Gastrocnemius medialis (tissue), 4 donors: ENCODE results near the gene ANTXR1. TPM values are rescaled to one million over a fixed set of nuclear protein-coding genes. Genes with fewer than 3 reads are reported as not detected.

Experiments
- ATAC-seq, 2 donors: fragments of 150-250 bp; one replicate each; pipeline ENCODE4 v1.9.1; 2016
- DNase-seq, 2 donors: peaks; one replicate each; pipeline ENCODE4 v3.0.0-alpha.2; 2019
- H3K27ac ChIP-seq, 4 donors: fragments of 200-600 bp; sonication (generic); 1 replicate in 1 of 4; 2 replicates in 3 of 4; pipeline ENCODE4 v1.5.1; 2016 to 2018; ENCODE audit warnings: mild to moderate bottlenecking in 2 of 4, moderate library complexity in 1 of 4
- H3K27me3 ChIP-seq, 3 donors: fragments of 200-600 bp; sonication (generic) in 2 of 3; 1 replicate in 1 of 3; 2 replicates in 2 of 3; pipeline versions ENCODE4 v1.5.1 to v1.6.0; 2016 to 2019; ENCODE audit warnings: mild to moderate bottlenecking in 1 of 3, moderate library complexity in 1 of 3
- H3K36me3 ChIP-seq, 2 donors: fragments of 200-600 bp; sonication (generic) in 1 of 2; one replicate each; pipeline ENCODE4 v1.5.1; 2017 to 2018
- H3K4me1 ChIP-seq, 2 donors: fragments of 200-600 bp; sonication (generic) in 1 of 2; one replicate each; pipeline ENCODE4 v1.5.1; 2016 to 2017; ENCODE audit warnings: mild to moderate bottlenecking in 2 of 2
- H3K4me3 ChIP-seq, 4 donors: fragments of 200-600 bp; sonication (generic) in 3 of 4; 1 replicate in 1 of 4; 2 replicates in 3 of 4; pipeline ENCODE4 v1.5.1; 2016 to 2019; ENCODE audit warnings: mild to moderate bottlenecking in 2 of 4
- H3K9me3 ChIP-seq, 3 donors: fragments of 200-600 bp; sonication (generic) in 2 of 3; 1 replicate in 1 of 3; 2 replicates in 2 of 3; pipeline ENCODE4 v1.5.1; 2016 to 2019
- POLR2A ChIP-seq, 2 donors: fragments of 450-650 bp; IDR thresholded peaks; one replicate each; pipeline ENCODE4 v1.6.1; 2017; ENCODE audit warnings: antibody characterized with exemption in 2 of 2, mild to moderate bottlenecking in 2 of 2, moderate library complexity in 2 of 2
- in situ Hi-C, 4 donors: fragments of 200-750 bp; cut with MboI; loops; one replicate each; pipeline versions ENCODE4 v1.15.0 to v1.8.0; 2017; ENCODE audit warnings: low sequenced_read_pairs in 4 of 4
- intact Hi-C: fragments of 100-400 bp; cut with DNase I; formaldehyde crosslinking; loops from one replicate; pipeline ENCODE4 v1.15.1; 2023; ENCODE audit warnings: low total_unique reads
- total RNA-seq, 4 donors: library from RNA; depleted of rRNA; stranded (reverse); fragments of >200 nt; gene quantifications; one replicate each; pipeline versions ENCODE4 v1.1.0 to v1.2.3, GENCODE V29; 2016
- TF ChIP-seq, protein P1 (sequence below), 5 experiments: fragments of 450-650 bp in 3 of 5; fragments of 200-600 bp in 2 of 5; sonication (generic) in 2 of 5; IDR thresholded peaks in 4 of 5; conservative IDR thresholded peaks in 1 of 5; 1 replicate in 4 of 5; 2 replicates in 1 of 5; pipeline ENCODE4 v1.5.1; 2016 to 2019; ENCODE audit warnings: antibody characterized with exemption in 5 of 5, mild to moderate bottlenecking in 3 of 5, moderate library complexity in 3 of 5

The ANTXR1 gene
- total RNA-seq, 4 donors from 2014 or later: 8.0 to 13.6 (median 9.7) TPM

DNA sequence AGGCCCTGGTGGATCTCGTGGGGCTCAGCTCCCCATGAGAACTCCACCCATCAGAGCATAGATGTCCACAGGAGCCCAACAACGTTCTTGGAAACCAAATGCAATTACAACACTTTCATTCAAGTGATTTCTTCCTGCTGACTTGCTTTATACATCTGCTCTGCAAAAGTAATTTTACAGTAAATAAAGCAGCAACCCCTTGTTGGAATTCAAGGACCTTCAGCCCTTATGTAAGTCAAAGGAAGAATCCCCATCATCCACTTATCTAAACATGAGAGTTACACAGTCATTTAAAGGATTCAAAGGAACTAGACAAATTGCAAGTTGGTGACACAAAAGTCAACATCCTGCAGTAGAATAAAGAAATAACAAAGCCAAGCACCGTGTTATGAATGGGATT lies 17.1 kb upstream of the ANTXR1 start:
- no peak overlapping the region for H3K27ac ChIP-seq
- in situ Hi-C loops: no loop called here
- H3K4me3 ChIP-seq: no peak overlapping the region
- no peak for TF ChIP-seq POLR2A (IDR thresholded peaks at IDR 0.05)
- TF ChIP-seq, protein P1, sequence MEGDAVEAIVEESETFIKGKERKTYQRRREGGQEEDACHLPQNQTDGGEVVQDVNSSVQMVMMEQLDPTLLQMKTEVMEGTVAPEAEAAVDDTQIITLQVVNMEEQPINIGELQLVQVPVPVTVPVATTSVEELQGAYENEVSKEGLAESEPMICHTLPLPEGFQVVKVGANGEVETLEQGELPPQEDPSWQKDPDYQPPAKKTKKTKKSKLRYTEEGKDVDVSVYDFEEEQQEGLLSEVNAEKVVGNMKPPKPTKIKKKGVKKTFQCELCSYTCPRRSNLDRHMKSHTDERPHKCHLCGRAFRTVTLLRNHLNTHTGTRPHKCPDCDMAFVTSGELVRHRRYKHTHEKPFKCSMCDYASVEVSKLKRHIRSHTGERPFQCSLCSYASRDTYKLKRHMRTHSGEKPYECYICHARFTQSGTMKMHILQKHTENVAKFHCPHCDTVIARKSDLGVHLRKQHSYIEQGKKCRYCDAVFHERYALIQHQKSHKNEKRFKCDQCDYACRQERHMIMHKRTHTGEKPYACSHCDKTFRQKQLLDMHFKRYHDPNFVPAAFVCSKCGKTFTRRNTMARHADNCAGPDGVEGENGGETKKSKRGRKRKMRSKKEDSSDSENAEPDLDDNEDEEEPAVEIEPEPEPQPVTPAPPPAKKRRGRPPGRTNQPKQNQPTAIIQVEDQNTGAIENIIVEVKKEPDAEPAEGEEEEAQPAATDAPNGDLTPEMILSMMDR (IDR thresholded peaks at IDR 0.05 in 4 of 5, conservative IDR thresholded peaks at IDR 0.05 in 1 of 5): no peak
- H3K4me1 ChIP-seq: no peaks in the 10 kb centered on the region
- intact Hi-C loops: no loop called here
- no peaks in the 10 kb centered on the region for H3K9me3 ChIP-seq
- H3K27me3 ChIP-seq: no peaks in the 10 kb centered on the region
- no peaks in the 10 kb centered on the region for H3K36me3 ChIP-seq
- ATAC-seq: no peak
- no peak for DNase-seq

DNA sequence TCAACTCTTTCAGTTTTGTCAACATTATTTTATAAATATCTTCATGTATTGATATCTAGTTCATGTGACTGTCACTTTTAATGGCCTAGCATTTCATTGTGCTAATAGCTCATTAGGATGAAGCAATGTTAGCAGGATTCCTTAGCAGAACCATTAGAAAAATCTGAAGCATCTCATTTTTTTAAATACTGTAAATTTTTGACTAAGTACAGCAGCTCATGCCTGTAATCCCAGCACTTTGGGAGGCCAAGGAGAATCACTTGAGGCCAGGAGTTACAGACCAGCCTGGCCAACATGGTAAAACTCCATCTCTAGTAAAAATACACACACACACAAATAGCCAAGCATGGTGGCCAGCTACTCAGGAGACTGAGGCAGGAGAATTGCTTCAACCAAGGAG lies 15.6 kb upstream of the ANTXR1 start:
- in situ Hi-C loops: no loop called here
- intact Hi-C loops: no loop called here
- TF ChIP-seq, protein P1 (IDR thresholded peaks at IDR 0.05 in 4 of 5, conservative IDR thresholded peaks at IDR 0.05 in 1 of 5): no peak
- TF ChIP-seq POLR2A (IDR thresholded peaks at IDR 0.05): no peak

DNA sequence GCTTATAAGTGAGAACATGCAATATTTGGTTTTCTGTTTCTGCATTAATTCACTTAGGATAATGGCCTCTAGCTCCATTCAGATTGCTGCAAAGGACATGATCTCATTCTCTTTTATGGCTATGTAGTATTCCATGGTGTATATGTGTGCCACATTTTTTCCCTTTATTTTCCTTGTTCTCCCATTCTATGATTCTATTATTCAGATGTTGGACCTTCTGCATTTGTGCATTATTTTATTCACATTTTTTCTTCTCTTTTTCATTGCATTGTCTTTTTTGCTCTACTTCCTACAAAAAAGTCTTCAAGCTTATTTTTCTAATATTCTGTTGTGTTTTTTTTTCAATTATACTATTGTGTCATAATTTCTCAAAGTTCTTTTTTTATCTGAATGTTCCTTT lies 11.1 kb upstream of the ANTXR1 start:
- intact Hi-C loops (no loop called here), in situ Hi-C loops (no loop called here)
- DNase-seq (no peak), ATAC-seq (no peak)
- Histone ChIP-seq H3K4me1 (no peaks in the 10 kb centered on the region), H3K4me3 (no peak overlapping the region), H3K27me3 (no peaks in the 10 kb centered on the region), H3K27ac (no peak overlapping the region), H3K36me3 (no peaks in the 10 kb centered on the region), H3K9me3 (no peaks in the 10 kb centered on the region)
- TF ChIP-seq, protein P1 (IDR thresholded peaks at IDR 0.05 in 4 of 5, conservative IDR thresholded peaks at IDR 0.05 in 1 of 5): no peak
- TF ChIP-seq POLR2A (IDR thresholded peaks at IDR 0.05): no peak

More for the DNA sequence above, 15.6 kb upstream of the ANTXR1 start:
- Histone ChIP-seq H3K4me1 (no peaks in the 10 kb centered on the region), H3K27me3 (no peaks in the 10 kb centered on the region), H3K4me3 (no peak overlapping the region), H3K36me3 (no peaks in the 10 kb centered on the region), H3K27ac (no peak overlapping the region), H3K9me3 (no peaks in the 10 kb centered on the region)
- DNase-seq (no peak), ATAC-seq (no peak)

DNA sequence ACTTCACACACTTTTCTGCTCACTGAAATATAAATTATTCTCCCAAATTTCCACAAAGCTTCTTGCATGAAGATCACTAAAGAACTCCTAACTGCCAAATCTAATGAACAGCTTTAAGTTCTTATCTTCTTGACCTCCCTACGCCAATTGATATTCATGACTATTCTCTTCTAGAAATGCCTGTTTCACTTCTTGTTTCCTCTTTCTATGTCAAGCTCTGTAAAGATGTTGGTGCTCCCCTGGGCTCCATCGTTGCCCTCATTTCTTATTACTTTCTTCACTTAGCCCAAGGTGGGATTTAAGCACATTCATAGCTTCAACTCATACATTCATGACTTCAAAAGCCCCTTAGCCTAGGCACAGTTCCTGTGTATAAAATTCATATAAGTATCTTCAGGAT lies 9.2 kb upstream of the ANTXR1 start:
- intact Hi-C loops (no loop called here), in situ Hi-C loops (no loop called here)
- Histone ChIP-seq H3K9me3 (no peaks in the 10 kb centered on the region), H3K4me3 (no peak overlapping the region), H3K27me3 (no peaks in the 10 kb centered on the region), H3K4me1 (no peaks in the 10 kb centered on the region), H3K36me3 (no peaks in the 10 kb centered on the region), H3K27ac (no peak overlapping the region)
- DNase-seq (no peak), ATAC-seq (no peak)
- TF ChIP-seq, protein P1 (IDR thresholded peaks at IDR 0.05 in 4 of 5, conservative IDR thresholded peaks at IDR 0.05 in 1 of 5): no peak
- no peak for TF ChIP-seq POLR2A (IDR thresholded peaks at IDR 0.05)

DNA sequence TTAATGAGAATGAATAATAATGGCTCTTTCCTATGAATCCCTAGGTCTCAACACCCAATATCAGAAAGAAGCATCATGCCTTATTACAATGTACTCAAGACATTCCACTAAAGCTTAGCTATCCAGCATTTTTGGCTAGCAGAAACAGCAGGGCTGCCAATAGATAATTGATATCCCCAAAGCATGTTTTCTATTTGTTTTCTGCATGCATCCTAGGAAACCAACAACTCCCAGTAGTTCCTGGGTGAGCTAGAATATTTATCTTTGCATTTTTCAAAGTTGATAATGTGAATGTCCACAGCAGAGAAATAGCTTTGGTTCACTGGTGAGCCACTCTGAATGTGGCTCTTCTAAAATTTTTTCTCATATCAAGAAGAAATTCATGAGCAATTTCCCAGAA lies 5.8 kb upstream of the ANTXR1 start:
- H3K4me1 ChIP-seq: no peaks in the 10 kb centered on the region
- no peak overlapping the region for H3K27ac ChIP-seq
- no peak for DNase-seq
- no peaks in the 10 kb centered on the region for H3K9me3 ChIP-seq
- H3K4me3 ChIP-seq: no peak overlapping the region
- H3K36me3 ChIP-seq: no peaks in the 10 kb centered on the region
- intact Hi-C loops: no loop called here
- H3K27me3 ChIP-seq: no peaks in the 10 kb centered on the region
- in situ Hi-C loops: no loop called here
- ATAC-seq: no peak
- TF ChIP-seq, protein P1 (IDR thresholded peaks at IDR 0.05 in 4 of 5, conservative IDR thresholded peaks at IDR 0.05 in 1 of 5): no peak
- TF ChIP-seq POLR2A (IDR thresholded peaks at IDR 0.05): no peak
